Stimulated activated CD8-positive, alpha-beta memory T cell treated with anti-CD3 and anti-CD28 coated beads, Interleukin-7, amount 100 ng/mL, for 24 hours (primary cell): ENCODE data around the gene BAIAP2L1.

ENCODE experiments used
- DNase-seq: peaks from one replicate; pipeline ENCODE4 v3.0.0-alpha.2; 2020; ENCODE audit warnings: low read depth

The BAIAP2L1 gene

DNA sequence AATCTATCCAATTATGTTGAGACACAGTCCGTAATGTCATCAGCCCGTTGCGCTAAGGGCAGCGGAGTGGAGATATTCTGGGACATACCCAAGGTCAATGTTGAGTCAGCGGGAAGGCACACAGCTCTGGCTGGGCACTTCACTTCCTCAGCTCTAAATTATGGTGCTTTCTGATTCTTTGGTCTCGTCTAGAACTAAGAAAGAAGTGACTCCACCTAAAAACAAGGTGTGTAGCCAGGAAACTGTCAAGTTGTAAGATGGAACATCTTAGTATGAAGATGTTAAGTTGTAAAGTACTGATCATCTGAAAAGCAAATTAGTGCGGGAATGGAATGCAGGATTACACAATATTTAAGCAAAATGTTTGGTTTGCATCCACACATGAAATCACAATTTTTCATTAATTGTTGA is 43.1 kb downstream of the BAIAP2L1 start:
- no peak for DNase-seq

DNA sequence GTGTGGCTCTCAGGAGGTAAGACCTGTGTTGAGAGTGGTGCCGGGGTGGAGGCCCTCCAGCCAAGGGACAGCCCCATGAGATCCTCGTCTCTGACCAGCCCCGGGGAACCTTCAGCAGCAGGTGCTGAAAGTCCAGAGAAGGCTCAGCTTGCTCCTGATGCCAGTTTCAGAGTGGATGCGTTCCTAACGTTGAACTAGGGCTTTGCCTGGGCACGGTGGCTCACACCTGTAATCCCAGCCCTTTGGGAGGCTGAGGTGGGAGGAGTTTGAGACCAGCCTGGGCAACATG is 45.7 kb downstream of the BAIAP2L1 start:
- DNase-seq, result no peak

DNA sequence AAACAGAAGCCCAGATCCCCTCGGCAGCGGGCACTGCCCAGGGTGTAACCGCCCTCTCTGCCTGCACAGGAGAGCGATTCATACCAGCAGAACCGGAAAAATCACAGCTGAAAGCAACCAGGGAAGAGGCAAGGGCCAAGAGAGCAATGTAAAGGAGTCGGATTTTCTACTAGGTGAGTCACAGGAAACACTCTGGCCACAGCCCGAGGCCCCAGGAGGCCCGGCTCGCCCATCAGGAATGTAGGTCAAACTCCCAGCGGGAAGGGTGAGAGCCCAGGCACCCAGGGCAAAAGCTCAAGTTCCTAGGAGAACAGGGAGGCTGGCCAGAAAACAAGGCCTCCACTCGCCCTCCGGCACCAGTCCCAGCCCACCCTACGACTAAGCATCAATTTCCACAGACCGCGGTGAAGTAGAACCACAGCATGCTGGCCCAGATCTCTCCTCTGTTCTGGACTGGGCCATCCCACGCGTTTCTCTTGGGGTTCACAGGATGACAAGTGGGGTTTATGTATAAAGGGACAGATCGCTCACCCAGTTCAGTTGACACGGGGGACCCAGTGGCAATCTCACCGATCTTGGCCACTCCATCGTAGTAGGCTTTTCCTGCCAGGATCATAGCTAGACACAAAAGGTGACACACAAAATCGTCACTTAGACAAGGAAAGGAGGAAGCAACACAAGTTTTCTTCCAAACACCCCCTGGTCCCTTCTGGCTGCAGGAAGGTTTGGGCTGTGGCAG is 46.2 kb downstream of the BAIAP2L1 start:
- DNase-seq, result no peak

DNA sequence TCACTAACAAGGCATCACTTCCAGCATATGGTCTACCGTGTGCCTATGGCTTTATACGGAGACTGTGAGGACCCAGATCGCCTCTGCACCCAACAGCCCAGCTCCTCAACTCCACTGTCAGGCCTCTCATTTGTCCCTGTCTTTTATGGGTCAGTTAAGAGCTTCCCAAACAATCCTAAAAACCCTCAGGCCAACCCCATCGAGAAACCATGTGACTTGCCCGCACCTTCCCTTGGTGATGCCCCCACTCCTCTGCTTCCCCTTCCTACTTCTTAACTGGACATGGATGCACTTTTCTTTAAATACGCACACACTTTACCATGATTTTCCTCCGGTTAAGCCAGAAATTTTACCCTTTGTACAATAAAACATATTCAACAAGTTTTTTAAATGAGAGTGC is 46.8 kb downstream of the BAIAP2L1 start:
- DNase-seq, result no peak

DNA sequence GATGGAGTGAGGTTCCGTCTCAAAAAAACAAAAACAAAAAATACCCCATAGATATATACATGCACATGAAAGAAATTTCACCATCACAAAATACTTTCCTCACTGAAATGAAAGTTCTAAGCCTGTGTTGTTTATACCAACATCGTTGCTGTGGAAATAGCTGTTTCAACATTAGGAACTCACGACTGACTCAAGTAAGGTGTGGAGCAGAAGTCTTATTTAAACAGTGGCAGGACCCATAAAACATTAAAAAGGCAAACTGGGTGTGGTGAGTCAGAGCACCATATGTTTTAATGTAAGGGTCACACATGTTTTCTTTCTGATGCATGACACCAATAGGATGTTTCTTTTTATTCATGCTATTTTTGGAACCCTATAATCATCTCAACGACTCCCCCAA is 48.3 kb downstream of the BAIAP2L1 start:
- DNase-seq, result no peak

DNA sequence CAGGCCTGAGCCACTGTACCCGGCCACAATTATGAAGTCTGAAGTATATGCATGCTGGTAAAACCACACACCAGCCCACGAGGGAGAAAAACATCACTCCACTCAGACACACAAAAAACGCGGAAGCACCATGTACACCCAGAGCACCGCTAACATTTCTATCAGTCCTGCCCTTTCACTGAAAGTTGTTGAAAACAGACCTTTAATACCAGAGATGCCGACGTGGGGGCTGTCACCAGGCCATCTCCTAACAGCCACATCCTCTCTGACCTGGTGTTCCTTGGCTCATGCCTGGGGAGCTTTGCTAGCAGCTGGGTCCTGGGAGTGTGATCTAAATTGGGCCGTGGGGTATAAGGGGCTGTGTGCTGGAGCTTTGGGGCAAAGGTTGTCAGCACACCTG is 49.8 kb downstream of the BAIAP2L1 start:
- DNase-seq, result no peak

DNA sequence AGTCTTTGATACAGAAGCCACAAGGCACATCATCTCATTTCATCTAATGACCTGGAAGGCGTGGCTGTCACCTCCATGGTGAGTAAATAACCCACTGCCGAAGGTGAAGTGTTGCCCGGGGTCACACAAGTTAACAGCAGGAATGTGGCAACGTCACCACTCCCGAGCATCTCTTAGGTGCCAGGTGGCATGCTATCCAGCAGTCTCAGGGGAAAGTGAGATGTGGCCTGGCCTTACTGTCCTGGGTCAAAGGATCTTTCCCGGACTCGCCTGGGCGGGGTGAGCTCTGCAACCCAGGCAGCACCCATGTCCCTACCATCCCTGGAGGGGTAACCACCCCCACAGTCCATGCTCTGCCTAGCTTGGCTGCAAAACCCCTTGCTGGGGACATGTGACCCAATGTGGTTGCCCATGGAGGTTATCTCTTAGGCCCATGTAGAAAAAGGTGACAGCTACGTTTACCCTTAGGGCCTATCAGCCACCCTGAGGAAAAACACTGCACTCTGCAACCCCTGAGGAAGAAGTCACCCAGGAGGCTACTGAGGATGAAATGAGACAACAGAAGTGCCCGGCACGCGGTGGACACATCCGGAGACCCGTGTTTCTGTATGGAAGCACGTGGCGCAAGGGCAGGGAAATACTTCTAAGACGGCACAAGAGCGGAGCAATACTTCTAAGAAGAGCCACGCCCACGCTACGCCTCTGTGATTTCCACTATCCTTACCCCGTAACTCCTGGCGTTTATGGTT is 52.0 kb downstream of the BAIAP2L1 start:
- no peak for DNase-seq

DNA sequence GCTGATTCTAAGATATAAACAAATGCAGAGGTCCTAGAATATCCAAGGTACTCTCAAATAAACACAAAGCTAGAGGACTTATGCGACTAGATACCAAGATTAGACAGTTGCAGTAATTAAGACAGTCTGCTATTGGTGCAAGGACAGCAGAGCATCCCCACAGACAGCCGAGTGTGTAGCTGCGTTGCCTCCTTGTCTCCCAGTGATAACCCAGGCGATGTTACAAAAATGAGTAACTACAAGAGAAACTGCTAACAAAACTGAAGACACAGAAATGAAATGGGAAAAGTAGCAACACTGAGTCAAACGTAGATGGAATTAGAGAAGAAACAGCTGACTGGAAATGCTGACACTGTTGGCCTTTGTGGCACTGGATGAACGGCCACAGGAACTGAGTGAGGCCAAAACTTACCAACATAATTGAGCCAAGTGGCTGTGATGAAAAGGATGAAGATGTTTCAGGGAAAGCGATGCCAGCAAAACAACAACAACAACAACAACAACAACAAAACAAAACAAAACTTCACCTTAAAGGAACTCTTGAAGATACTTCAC is 54.3 kb downstream of the BAIAP2L1 start:
- no peak for DNase-seq

DNA sequence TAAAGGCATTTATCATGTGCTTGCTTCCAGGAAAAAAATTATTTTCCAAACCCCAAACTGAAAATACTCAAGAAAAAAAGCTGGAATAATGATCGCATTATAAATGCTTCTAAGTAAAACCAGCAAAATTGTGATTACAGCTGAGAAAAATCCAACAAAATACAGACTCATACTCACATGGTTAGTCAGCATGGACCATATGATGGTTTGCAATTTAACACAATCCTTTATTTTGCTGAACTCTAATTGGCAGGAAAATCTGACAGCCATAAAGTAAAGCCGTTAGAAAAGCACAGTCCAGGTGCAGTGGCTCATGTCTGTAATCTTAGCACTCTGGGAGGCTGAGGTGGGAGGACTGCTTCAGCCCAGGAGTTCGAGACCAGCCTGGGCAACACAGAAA is 59.8 kb downstream of the BAIAP2L1 start:
- DNase-seq, result no peak

DNA sequence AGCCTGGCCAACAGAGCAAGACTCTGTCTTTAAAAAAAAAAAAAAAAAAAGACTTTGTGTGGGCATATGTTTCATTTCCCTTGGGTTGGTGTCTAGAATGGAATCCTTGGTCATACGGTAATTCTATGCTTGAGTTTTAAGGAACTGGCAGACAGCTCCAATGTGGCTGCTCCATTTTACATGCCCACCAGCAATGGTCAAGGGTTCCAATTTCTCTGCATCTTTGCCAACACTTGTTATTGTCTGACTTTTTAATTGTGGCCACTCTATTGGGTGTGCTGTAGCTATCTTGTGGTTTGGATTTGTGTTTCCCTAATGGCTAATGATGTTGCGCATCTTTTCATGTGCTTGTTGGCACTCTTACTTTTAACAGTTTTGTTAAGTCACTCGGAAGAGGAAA is 61.8 kb downstream of the BAIAP2L1 start:
- DNase-seq, result no peak

DNA sequence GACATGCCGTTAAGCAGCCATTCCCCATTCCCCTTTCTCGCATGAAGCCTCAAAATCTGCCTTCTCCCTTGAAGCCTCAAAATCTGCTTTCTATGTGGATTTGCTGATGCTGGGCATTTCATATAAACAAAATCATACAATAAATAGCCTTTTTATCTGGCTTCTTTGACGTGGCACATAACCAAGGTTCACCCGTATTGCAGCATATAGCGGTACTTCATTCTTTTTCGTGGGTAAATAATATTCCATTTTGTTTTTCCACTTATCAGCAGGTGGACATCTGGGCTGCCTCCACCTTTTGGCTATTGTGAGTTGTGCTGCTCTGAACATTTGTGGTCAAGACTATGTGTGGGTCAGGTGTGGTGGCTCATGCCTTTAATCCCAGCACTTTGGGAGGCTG is 62.4 kb downstream of the BAIAP2L1 start:
- DNase-seq, result no peak

DNA sequence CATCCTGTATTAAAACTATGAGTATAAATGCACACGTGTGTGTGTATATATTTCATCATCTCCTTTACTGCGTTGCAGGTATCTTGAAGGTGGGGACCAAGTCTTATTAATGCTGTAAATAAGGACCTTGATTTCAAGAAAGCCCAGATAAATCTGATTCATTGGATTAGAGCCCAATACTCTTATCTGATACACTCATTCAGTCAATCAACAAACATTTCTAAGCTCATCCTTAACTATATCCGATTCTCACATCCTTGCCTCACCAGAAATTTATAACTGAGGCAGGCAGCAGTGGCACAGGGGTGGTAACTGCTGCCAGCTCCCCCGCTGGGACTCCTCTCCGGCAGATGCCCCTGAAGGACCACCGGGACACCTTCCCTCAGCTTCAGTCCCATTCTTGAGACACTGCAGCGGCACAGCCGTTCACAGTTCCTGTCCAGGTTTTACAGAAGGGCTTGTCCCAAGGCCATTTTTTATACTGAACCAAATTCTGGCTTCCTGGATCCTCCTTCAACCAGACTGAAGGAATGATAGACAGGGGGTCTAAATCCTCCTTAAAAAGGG is 65.4 kb downstream of the BAIAP2L1 start:
- no peak for DNase-seq

DNA sequence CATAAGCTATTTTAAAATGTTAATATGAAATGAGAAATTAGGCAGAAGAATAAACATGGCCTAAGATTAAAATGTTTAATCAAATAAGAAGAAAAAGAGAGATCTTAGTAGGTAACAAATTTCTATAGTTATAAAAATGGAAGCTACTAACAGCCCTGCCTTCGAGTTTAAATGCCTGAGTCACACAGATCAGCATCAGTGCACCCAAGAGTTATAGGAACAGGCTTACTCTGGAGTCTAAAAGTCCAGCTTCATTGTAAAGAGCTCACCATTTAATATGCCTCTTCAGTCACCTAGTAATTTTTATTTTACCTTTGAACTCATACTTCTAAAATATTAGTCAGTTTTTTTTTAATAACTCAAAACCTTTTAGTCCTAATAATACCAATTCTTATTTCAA is 66.8 kb downstream of the BAIAP2L1 start:
- no peak for DNase-seq

DNA sequence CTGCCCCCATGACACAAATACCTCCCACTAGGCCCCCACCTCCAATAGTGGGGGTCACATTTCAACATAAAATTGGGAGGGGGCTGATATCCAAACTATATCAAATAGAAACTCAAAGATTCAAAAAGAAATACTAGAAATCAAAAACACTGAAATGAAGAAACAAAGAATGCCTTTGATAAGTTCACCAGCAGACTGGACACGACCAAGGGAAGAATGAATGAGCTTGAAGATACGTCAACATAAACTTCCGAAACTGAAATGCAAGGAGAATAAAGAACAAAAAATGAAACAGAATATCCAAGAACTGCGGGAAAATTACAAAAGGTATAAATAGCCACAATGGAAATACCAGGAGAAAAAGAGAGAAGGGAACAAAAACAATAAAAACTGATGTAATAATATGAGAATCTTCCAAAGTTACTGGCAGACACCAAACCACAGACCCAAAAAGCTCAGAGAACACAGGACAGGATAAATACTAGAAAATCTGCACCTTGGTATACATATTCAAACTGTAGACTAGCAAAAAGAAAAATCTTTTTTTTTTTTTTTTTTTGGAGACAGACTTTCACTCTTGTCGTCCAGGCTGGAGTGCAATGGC is 69.9 kb downstream of the BAIAP2L1 start:
- DNase-seq, result no peak

DNA sequence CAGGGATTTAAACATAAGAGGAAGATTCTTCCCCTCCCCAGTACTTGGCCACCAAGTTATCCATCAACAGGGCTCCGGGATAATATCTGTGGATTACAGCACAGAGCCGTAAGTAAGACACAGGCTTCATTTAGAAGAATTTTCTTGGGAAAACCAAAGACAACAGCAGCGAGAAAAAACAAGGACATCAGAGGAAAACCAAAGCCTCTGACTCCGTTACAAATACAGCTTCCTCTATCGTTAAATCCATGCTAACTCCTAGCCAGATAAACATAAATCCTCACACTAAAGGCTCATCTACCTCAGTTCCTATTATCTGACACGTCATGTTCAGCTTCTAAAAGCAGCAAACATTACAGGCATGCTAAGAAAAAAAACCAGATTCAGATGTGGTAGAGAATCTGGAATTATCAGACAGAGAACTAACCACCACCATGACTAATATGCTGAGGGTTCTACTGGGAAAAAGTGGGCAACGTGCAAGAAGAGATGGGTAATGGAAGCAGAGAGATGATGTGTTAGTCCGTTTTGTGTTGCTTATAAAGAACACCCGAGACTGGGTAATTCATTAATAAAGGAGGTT is 71.0 kb downstream of the BAIAP2L1 start:
- DNase-seq, result no peak

DNA sequence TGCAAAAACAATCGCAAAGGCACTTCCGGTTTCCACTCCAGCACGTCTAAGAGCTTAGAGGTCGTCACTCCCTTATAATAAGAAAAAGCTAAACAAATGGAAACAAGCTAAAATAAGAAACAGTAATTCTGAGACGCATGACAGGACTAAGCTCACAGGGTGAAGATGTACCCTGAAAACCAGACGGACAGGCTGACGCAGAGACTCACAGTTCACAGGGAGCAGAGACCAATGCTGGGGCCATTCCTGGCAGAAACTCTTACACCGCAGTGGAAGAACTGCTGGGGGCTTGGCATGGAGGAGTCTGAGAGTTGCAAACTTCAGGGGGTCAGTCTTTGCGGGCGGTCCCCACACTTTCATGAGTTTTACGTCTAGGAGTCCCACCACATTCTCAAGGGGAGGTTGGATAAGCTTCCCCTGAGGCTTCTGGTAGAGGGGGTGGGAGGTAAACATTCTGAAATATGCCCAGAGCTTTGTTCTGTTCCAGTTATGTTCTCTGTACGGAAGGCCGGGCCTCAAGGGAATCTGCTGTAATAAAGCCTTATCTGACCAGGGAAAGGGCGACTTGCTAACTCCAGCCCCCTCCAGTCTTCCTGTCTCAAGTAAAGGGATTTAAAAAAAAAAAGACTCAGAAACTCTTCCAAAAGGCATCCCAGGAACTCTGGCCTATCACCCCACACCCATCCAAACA is 71.6 kb downstream of the BAIAP2L1 start:
- DNase-seq, result no peak

DNA sequence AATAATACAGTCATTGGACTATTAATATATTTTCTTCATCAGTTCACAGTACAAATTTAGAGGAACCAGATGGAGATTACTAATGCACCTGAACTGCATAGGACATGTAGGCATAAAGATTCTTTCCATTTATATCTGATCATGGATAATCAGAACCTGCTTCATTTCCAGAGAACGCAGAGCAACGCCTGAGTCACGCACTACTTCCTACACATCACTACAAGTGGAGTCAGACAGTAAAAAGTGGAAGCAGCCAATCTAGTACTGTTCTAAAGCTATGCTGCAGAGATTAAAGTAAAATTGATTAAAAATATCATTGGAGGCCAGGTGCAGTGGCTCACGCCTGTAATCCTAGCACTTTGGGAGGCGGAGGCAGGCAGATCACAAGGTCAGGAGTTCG is 76.1 kb downstream of the BAIAP2L1 start:
- no peak for DNase-seq

DNA sequence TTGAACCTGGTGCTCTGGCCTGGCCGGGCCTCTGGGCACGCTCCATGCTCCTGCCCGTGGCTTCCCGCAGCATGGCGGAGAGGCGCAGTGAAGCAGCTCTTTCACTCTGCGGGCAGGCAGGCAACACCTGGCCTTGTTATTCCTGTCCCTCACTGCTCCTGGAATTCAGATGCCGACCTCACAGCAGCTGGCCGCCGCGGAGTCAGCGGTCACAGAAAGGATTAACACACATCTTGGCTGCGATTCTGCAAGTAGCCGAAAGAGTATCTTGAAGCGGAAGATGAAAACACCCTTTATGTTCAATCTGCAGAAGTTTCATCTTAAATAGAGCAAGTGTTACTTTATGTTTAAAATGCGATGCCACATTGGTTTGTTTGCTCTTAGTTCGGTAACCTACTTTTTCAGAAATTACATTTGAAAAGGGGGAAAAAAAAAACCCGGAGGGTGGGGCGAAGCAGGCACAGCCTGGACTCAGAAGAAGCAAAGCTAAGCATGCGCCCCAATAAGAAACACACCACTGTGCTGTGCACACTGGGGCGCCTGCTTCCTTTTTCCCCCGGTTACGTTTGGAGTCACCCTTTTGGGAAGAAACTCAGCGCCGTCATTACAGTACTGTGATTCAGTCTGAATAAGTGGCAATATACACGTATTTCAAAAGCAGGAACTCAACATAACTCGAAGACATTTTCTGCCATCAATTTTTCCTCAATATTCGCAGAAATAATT is 77.1 kb downstream of the BAIAP2L1 start:
- no peak for DNase-seq

DNA sequence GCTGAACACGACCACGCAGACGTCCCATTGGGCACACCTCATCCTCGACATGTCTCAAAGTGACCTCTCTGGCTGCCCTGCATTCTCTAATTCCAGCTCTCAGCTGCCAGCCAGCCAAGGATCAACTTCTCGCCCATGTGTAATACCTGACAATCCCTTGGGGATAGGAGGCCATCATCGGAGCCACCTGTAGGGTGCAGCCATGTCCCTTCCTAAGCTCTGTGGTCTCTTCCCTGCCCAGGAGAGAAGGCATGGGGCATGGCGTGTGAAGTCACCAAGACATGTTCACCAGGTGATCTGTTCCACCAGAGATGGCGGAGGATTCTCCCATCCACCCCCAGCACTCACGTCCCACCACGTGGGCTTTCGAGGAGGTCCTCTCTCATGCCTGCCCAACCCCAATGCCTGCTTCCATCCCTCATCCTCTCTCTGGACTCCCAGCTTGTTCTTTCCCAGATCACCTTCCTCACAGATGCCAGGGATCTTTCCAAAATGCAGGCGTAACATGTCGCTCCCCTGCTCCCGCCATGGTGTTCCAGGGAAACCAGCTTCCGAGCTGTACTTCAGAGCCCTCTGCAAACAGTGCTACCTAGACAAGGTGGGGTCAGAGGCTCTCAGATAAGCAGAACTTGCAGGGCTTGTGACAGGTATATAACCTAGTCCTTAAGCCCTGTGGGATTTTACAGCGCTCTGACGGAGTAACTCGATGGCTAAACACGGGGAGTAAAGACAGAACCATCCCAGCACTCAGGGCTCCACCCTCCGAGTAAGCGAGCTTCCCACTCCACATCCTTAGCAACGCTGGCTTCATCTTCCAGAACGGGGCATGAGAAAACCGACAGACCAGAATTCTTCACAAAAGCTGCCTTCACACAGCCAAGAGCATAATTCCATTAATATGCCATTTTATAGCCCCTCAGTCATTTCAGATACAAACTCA is 78.3 kb downstream of the BAIAP2L1 start:
- DNase-seq, result no peak

DNA sequence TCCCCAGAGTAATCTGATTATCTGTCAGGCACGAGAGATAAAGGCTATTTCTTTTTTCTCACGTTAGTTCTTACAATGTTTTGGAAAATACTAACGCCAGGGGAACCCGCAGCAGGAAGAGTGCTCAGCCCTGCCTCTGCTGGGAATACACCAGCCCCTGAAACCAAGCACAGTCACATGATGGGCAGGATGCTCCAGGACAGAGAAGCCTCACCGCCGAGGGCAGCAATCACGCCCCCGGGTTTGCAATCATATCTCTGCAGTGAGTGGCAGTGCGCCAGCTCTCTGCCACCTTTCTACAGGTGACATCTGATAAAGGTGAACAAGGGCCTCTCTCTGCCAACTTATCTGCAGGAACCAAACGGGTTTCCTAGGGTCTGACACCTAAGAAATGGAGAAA is 79.6 kb downstream of the BAIAP2L1 start:
- no peak for DNase-seq
